Glomerular visceral epithelial cell (primary cell): ENCODE data around the gene GDF10.

ENCODE experiments used
- DNase-seq: peaks from one replicate; pipeline ENCODE4 v3.0.0-alpha.2; 2016; ENCODE audit errors: extremely low spot score

GDF10 gene

GRCh38 chr10:47294501-47294900, 5.5 kb upstream of the GDF10 start:
- no peak for DNase-seq

GRCh38 chr10:47295411-47295810, 4.6 kb upstream of the GDF10 start:
- DNase-seq: no peak

GRCh38 chr10:47296156-47296894, 3.7 kb upstream of the GDF10 start:
- no peak for DNase-seq

- no peak for DNase-seq
Observed at GRCh38 chr10:47296941-47297340, 3.1 kb upstream of the GDF10 start.

- DNase-seq: no peak
Observed at GRCh38 chr10:47297866-47298540, 2.0 kb upstream of the GDF10 start.

- DNase-seq: no peak
Observed at GRCh38 chr10:47298715-47299114, 1.3 kb upstream of the GDF10 start.

GRCh38 chr10:47300429-47300931, 483 bp downstream of the GDF10 start:
- no peak for DNase-seq

GRCh38 chr10:47301833-47302232, 1.8 kb downstream of the GDF10 start:
- DNase-seq: no peak

- DNase-seq: no peak
Observed at GRCh38 chr10:47303105-47303504, 3.1 kb downstream of the GDF10 start.

- DNase-seq: no peak
Observed at GRCh38 chr10:47303866-47304265, 3.9 kb downstream of the GDF10 start.

- no peak for DNase-seq
Observed at GRCh38 chr10:47305566-47305965, 5.6 kb downstream of the GDF10 start.

- DNase-seq: no peak
Observed at GRCh38 chr10:47306387-47307210, 6.6 kb downstream of the GDF10 start.

GRCh38 chr10:47307381-47307780, 7.4 kb downstream of the GDF10 start:
- DNase-seq: no peak

GRCh38 chr10:47308775-47309174, 8.8 kb downstream of the GDF10 start:
- no peak for DNase-seq

- DNase-seq: no peak
Observed at GRCh38 chr10:47309408-47310089, 9.6 kb downstream of the GDF10 start.

- DNase-seq: no peak
Observed at GRCh38 chr10:47310090-47310505, 10.1 kb downstream of the GDF10 start.

- DNase-seq: no peak
Observed at GRCh38 chr10:47311193-47311931, 11.4 kb downstream of the GDF10 start.

- DNase-seq: peak; percentile 73
Observed at GRCh38 chr10:47311932-47312662, 12.1 kb downstream of the GDF10 start.

GRCh38 chr10:47312663-47312995, 12.6 kb downstream of the GDF10 start:
- no peak for DNase-seq

- no peak for DNase-seq
Observed at GRCh38 chr10:47314416-47314970, 14.5 kb downstream of the GDF10 start.
